GM21390 (cell line): ENCODE measurements around the gene PLXNA4.
"Not testable (repeated sequence)": the region's sequence is repeated elsewhere in the genome, so short reads cannot be mapped to it uniquely, and the experiment has no call there.

Experiments
- ATAC-seq: cut with Tn5 transposase; IDR thresholded peaks from one replicate; pipeline ENCODE4 v1.9.1; 2021; ENCODE audit not compliant: unreplicated experiment

PLXNA4 gene

DNA sequence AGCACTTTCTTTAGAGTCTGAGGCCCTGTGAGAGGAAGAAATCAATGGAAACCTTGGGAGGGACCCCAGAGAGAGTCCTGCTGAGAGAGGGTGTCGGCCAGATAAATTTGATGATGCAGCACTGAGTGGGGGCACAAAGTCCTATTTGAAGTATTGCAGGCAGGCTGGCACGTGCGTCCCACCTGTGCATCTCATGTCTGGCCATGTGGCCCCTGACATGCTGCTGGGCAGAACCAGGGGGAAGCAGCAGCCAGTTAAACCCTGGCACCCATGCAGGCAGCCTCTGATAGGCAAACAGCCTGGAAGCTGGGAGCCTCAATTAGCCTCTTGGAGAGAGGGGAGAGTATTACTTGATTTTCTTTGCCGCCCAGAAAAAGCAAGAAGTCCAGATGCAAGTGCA lies 180.9 kb downstream of the PLXNA4 start:
- no peak for ATAC-seq

DNA sequence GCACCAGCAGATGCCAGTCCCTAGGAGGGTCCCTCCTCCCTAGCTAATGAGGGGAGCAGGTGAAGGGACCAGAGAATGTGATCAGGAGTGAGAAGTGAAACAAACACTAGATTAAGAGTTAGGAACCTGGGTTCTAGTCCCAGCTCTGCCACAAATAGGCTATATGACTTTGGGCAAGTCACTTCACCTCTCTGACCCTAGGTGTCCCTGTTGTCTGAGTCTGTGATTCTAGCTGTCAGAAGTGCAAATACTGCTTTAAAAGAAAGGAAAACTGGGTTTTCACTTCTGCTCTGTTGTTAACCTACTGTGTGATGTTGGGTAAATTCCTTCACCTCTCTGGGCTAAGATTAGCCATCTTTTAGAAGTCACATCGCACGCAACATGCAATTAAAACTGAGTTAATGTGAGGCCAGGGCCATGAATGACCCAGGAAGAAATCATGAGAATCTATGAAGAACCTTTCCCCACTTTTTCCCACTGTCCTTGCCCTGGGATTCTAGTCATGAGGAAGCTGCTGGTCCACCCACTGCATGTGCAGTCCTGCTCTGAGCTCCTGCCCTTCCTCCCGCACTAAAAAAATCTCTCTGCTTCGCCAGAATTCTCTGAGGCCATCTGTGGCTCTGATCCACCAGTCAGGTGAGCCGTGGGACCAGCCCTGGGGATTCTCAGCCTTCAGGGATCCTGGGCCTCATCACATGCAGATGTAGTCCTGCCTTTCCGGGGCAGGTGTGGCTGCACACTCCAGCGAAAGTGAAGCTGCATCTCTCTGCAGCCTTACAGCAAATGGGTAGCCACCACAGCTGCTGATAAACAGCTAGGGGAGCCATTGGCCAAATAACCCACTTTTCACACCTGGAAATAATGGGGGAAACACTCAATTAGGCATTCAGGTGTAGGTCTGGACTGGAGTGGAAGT lies 181.7 kb downstream of the PLXNA4 start:
- no peak for ATAC-seq

DNA sequence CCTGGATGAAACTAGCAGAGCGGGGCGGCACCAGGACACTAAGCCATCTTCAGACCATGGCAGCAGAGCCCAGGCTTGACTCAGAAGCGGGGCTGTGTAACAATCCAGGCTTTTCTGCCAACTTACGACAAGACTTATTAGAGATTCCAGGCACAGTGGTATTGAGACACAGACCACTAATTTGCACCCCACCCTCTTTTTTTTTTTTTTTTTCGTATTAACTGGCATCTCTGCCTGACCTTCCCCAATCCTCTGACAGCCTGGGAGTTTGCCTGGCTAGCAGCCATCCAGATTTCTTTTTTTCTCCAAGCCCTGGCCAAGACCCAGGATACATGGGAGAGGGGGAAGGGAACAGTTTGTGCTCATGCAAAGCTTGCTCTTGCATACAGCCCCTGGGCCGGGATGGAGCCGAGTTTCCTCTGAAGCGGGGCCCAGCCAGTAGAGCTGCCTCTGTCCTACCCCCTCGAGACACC lies 182.4 kb downstream of the PLXNA4 start:
- no peak for ATAC-seq

DNA sequence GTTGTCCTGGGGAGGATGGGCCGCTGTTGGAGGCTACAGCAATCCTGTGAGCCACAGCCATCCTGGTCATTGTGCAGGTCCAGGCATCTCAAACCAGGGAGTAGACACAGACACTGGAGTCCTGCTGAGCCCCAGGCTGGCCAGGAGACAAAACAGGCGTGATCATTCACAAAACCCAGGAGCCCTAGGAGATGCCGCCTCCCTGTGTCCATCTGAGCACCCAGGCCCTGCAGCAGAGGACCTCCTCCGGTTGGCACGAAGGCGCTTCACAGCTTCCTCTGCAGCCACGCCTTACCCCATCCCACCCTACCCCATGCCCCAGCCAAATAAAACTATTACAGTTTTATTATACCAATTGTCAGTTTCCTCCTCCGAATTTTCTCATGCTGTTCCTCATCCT lies 183.6 kb downstream of the PLXNA4 start:
- no peak for ATAC-seq

DNA sequence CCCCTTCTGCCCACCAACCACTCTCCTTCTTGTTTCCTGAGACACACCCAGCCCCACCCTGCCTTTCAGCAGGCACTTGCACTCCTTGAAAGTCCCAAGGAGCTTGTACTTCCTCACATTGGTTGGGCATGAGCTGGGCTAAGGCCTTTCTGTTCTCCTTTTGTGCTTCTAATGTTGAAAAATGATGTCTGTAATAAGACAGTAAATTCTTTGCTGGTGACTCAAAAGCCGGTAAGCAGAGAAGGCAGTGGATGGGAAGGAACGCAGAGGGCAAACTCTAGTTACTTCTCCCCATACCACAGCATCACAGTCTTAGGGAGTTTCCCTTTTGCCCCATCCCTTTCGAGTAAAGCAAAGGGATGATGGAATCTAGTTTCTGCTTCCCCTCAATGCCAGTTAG lies 185.6 kb downstream of the PLXNA4 start:
- ATAC-seq, result no peak

DNA sequence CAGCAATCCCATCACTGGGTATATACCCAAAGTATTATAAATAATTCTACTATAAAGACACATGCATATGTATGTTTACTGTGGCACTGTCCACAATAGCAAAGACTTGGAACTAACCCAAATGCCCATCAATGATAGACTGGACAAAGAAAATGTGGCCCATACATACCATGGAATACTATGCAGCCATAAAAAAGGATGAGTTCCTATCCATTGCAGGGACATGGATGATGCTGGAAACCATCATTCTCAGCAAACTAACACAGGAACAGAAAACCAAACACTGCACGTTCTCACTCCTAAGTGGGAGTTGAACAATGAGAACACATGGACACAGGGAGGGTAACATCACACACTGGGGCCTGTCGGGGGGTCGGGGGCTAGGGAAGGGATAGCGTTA lies 186.2 kb downstream of the PLXNA4 start:
- ATAC-seq, result not testable (repeated sequence)

DNA sequence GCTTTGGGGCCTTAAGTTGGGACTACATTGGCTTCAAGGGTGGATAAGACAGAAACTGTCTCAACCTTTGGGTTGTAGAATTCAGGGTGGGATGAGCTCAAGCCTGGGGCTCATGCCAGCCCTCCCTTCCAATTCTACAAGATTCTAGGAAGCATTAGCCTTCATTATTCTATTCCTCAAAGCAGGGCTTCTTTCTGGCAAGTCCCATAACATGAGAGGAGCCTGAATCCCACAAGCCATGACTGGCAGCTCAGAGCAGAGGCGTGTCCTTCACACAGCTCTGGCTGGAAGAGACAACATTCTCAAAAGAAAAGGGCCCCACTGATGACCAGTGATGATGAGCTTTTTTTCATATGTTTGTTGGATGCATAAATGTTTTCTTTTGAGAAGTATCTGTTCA lies 187.6 kb downstream of the PLXNA4 start:
- no peak for ATAC-seq

DNA sequence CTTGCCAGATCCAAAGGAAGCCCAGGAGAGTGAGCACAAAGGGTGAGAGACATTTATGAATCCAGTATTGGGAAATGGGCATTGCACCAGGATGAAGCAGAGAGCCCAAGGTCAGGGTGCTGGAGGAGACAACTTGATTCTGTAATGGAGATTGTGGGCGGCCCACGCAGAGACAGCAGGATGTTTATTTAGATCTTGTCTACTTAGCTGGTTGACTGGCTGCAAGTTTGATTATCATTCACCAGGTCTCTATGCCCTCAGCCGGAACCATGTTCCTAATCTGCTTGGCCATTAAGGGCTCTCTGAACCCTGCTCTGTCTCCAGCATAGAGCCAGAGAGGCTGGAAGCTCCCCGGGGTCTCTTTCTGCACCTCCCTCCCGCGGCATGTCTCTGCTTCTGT lies 188.7 kb downstream of the PLXNA4 start:
- no peak for ATAC-seq

DNA sequence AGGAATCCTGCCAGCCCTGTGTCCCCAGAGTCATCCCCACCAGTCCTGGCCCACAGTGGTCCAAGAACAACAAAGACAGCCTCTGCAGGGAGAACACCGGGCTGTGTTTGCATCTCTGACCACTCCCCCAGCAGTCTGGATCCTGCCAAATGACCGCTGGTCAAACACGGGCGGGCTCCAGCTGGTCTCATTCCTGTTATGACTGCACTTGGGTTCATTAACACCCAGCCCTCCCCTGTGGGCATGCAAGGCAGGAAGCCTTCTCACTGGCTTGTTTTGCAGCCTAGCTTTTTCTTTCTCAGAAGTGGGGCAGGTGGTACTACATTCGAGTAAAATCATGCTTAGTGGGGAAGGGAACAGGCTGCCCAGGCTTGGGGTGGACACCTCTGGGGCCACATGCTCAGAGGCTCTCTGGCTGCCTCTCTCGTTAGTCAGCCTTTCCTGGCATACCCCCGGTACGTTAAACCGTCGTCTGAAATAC lies 190.0 kb downstream of the PLXNA4 start:
- no peak for ATAC-seq

DNA sequence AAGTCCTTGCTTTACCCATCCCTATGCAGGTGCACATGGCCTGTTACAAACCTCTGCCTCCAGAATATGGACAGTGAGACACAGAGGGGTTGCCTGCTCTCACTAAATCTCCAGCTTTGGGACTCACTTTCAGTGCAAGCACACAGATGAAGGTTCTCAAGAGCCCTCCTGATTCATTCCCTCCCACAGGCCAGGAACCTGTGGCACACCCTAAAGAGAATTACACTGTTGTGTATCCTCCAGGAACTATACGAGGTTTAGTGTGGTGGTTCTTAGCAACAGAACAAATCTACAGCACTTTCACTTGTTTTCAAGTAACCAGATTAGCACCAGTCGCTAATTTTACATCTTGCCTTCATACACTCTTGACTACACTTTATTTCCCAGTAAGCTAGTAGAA lies 192.3 kb downstream of the PLXNA4 start:
- no peak for ATAC-seq

DNA sequence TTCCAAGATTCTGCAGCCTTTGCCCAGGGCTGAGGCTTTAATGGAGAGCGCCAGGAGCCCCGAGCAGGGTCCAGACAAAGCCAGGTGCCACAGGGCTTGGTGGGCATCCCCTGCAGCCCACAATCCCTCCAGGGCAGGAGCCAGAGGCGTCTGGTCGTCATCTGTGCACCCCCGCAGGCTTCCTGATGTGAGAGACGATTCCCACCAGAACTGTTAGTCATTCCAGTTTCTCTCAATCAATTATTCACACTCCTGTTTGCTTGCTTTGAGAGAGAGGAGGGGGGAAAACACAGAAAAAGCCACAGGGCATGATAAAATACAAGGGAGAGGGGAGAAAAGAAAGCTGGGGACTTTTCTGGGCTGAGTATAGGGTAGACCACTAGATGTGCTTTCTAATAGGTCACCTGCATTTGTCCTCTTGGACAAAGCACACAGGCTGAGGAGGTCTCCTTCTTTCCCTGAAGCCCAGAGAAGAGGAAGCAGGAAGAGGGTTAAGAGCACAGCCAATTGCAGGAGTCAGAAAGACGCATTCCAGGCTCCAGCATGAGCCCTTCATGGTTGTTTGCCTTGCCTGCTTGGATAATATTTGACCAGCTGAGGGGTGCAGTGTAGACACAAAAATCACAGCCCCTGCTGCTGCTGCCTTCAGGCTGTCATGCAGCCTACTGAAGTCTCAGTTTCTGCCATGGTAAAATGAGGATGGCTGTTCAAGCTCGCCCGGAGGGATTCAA lies 194.4 kb downstream of the PLXNA4 start:
- no peak for ATAC-seq

DNA sequence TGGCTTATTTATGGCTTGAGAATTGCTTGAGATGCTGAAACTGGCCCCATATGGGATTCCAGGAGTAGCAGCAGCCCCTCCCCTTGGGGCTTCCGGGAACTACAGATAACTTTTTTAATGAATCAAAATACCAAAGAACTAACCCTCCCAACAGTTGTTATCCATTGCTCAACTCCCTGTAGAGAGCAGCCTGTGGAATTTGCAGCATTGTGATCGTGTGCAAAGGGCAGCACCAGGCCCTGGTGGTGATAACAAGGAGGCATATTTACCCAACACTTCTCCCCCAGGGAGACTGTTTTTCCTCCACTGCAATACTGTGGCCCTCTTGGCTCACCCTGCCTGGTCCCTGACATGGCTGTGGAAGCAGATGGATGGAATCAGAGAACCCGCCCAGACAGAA lies 196.2 kb downstream of the PLXNA4 start:
- no peak for ATAC-seq

DNA sequence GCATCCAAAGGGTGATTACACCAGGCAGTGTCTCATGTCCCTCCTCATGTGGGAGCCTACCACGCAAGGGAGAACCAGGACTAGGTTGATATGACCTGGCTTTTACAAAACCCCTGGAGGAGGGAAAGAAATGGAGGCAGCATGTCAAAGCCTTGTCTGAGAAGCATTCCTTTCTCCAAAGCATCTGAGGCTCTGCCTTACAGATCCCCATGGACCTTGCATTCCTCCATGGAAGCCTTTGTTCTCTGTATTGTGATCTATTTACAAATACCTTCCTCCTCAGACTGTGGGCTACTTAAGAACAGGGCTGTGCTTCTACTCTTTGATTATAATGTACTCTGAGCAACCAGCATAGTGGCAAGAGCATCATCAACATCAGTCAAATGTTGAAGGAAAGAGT lies 197.0 kb downstream of the PLXNA4 start:
- ATAC-seq, result no peak

DNA sequence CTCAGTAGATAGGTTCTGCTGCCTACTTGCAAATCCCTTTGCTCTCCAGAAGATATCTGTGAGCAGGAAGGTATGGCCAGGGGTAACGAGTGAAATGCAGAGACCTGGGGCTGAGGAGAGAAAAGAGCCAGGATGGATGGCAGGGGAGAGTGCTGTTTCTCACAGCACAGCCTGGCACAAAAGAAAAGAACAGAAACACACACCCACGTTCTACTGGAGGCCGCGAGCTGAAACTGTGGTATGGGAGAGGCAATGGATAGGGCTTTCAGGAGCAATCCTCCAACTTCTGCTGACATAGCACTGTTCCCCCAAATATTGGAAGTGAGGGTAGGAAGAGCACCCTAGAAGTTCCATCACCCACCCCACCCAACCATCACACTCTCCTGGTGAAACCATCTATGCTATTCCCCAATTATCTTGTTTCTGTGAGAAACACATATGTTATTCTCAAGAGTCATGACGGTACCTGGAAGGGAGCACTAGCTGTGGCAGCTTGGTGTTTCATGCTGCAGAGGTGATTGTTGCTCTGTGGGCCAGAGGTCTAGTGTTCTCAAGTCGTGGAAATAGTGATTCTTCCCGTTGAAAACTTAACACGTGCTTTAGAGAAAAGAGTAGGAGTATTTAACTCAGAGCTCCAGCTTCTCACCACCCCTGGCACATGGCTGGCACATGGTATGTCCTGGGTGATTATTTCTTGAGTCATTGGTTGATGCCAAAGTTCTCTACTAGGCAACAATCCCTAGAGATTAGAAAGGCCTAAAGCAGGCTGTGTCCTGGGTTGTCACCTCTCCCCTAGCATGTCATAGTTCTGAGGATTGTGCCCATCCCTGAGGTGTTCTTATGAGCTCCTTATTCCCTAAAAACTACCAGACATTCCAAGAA lies 198.3 kb downstream of the PLXNA4 start:
- ATAC-seq, result no peak

DNA sequence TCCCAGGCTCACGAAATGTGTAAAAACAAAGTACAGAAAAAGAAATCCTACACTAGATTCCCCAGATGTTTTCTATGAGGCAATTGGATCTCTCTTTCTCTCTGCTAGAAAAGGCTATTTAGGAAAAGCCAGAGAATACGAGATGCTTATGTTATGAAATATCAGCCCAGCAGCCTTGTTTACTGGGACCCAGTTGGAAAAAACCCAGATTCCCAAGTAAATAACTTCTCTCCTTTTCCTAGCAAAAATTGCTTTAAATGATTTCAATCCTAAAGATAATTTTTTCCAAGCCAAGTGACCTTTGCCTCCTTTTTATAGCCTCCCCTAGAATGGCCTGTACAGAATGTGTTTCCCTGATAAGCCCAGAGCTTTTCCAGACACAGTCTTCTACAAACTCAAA lies 199.3 kb downstream of the PLXNA4 start:
- ATAC-seq, result no peak

DNA sequence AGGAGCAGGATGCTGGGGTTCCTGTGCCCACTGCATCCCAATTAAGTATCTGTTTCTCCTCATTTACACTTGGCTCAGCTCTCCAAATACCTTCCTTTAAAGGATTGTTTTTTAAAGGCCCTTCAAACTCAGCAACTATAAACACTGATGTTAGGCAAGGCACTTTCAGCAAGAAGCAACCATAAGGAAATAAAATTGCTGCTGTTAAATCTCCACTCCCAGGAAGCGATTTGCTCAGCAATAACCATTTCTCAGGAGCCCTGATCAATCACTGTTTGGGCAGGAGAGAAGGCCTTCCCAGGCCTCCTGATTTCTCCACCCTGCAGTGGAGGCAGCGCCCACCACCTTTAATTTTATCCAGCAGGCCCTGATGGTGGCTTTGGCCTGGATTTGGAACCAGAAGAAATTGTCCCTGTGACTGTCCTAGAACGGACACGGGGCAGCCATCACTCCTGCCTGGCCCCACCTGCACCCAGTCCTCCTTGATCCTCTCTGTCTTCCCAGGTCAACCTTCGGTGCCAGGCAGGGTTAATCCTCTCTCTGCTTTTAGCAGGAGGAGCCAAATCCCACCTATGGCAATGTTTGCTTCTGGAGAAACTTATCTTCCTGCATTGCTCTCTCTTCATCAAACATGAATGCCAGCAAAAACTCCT lies 199.8 kb downstream of the PLXNA4 start:
- ATAC-seq, result no peak

DNA sequence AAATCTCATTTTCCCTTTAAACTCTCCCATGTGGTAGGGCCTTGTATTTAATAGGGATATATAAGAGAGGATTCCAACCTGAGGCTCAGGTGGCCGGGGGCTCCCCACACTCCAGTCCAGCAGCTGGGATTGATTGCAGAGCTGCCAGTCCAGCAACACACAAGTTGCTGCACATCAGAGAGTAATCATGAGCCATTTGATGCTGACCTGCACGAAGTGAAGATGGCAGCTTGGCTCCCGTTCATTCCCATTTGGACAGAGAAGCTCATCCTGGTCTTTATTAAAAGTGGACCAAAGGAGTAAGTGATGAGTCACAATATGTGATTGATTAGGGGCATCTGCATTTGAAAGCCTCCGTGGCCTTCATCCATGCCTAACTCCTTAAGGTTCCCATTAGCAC lies 202.4 kb downstream of the PLXNA4 start:
- no peak for ATAC-seq

DNA sequence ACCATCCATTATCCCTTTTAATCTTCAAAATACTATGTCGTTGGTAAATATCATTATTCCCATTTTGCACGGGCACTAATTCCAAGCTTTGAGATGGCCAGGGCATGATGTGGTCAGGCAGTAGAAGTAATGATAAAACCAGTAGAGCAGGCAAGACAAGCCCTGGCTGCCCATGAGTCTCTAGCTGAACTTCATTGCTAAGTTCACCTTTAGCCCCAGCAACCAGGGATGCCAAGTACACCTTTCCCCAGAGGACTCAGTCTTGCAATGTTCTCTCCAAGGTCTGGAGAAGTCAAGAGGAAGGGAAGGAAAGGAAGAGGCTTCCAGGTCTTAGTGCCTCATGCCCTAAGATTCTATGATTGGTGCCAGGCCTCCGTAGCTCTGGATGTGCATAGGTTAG lies 203.2 kb downstream of the PLXNA4 start:
- ATAC-seq, result no peak

DNA sequence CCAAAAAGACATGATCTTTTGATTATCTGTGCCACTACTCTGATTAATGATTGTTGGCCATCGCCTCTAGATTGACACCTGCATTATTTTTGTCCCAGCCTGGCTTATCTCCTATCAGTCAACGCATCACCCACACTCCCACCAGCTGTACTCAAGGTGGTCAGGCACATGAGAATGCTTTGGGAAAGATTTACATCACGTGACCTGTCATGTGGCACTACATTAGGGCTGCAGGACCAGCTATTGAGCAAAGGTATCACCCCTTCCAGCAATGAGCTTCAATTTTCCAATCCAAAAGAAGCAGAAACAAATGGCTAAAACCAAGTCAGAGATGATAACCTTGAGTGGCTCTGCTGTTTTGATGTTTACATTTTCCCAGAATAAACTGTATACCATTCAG lies 204.3 kb downstream of the PLXNA4 start:
- ATAC-seq, result no peak

DNA sequence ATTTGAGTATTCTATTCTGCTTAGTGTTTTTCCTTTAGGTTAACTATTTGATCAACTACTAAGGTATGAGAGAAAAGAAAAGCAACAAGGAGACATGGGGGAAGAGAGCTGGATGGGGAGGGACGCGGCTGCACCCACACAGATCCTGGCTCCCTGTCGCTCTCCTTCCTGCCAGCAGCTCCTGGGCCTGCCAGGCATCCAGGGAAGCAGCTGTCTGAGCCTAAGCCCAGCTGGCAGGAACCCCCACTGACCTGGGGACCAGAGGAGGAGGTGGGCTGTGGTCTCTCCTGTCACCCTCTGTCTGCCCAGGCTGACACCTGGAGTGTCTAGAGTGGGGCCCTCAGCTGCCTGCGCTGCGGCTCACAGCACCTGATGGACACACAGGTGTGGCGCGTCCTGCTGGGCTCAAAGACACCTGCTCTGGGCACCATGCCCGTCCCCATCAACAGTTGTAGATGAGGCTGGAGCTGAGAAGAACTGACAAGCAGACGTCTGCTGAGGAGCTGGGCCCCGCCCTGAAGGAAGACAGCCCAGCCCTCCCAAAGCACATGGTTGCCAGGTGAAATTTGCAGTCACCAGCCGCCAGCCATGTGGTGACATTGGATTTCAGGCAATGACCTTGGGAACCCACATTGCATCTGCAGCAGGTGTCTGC lies 207.9 kb downstream of the PLXNA4 start:
- no peak for ATAC-seq
